ENCODE data around the gene YBEY. TPM values are rescaled to one million over a fixed set of nuclear protein-coding genes. Genes with fewer than 3 reads are reported as not detected.

YBEY gene
- total and polyA plus RNA-seq, 2 of the 13 experiments (the other 11 are each of a cell fraction or from before 2014, with no cell fraction given): 6.5 to 8.9 TPM

GRCh38 chr21:46295996-46296752 is 10.0 kb downstream of the YBEY start (continued):
- TF ChIP-seq CSRNP1 (CRISPR knock-in tag; IDR thresholded peaks at IDR 0.05) (peak; percentile 59; the same call in 1 of the 2 replicates), SP5 (CRISPR knock-in tag; IDR thresholded peaks at IDR 0.05; ENCODE audit: borderline replicate concordance, low read depth) (0 out of 2 replicates have a peak, but pooled peaks have one; percentile 13), ZBTB43 (CRISPR knock-in tag; conservative IDR thresholded peaks at IDR 0.05) (0 out of 2 replicates have a peak, but pooled peaks have one; percentile 31), ZNF510 (CRISPR knock-in tag; IDR thresholded peaks at IDR 0.05; ENCODE audit: low read depth) (no peak), THAP9 (CRISPR knock-in tag; IDR thresholded peaks at IDR 0.05; ENCODE audit: borderline replicate concordance) (no peak)
- TF ChIP-seq, protein P1, sequence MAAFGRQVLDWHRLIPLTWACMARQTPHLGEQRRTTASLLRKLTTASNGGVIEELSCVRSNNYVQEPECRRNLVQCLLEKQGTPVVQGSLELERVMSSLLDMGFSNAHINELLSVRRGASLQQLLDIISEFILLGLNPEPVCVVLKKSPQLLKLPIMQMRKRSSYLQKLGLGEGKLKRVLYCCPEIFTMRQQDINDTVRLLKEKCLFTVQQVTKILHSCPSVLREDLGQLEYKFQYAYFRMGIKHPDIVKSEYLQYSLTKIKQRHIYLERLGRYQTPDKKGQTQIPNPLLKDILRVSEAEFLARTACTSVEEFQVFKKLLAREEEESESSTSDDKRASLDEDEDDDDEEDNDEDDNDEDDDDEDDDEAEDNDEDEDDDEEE (CRISPR knock-in tag; IDR thresholded peaks at IDR 0.05): peak; percentile 49; the same call in 1 of the 2 replicates
